ENCODE results near the gene MUC4.
"Not testable (repeated sequence)": the region's sequence is repeated elsewhere in the genome, so short reads cannot be mapped to it uniquely, and the experiment has no call there.

The MUC4 gene

DNA sequence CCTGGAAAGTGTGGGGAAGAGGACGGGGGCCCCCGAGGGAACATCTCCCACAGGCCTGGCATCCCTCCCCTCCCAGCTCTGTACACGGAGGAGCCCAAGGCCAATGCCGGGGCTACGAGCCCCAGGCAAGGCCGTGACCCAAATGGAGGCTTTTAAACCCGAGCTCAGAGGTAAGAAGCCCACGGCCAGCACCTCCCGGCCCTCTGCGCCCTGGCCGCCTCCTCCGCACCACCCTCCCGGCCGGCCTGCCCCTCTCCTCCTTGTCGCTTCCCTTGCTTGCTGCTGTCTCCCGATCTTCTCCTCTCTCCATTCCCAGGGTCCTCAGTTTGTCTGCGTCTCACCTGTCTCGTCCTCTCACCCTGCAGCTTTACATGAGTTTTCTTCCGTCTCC, 1.3 kb downstream of the MUC4 start:
- no peak for DNase-seq (ENCODE audit: low read depth)

DNA sequence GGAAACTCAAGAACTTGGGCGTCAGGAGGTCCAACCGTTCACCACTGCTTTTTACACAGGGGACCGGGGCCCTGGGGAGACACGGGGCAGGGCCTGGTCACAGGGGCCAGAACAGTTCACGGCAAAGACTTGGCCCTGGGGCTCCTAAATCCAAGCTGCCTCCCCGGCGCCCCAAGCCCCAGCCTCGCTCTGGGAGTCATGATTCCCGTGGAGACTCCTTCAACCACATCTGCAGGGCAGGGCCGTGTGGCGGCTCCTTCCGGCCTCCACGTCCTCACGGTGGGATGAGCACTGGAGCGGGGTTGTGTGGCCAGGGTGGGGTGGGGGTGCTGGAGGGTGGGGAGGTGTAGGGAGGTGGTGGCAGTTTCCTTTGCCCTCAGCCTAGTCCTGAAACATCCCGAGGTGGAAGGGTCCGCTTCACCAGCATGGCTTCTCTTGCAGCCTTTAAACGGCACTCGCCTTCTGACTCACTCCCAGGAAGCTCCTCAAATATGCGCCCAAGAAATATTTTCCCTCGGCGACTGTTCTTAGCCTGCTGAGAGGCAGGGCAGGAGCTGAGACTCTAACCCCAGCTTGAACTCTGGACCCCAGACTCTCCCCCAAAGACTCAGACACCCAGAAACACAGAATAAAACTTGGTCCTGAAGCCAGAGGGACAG, 1.8 kb downstream of the MUC4 start:
- DNase-seq (ENCODE audit: low read depth) = no peak

DNA sequence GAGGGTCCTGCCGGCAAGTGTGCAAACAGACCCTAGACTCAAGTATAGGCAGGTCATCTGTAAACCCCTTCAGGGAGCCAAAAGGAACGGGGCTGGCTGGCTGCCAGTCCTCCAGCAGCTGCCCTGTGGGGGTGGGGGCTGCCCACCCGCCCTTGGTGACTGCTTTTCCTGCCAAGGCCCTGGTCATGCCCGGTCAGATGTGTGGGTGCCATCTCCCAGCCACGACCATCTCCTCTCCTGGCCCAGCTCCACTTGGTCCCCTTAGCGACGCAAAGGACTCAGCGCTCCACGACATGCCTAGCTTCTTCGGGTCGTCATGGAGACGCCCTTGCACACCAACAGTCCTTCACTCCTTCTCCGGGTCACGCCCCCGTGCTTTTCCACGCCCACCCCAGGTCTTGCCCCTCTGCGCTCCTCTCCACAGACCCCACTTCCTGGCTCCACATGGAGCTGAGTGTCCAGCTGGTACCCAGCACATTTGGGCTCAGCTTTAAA, 2.4 kb downstream of the MUC4 start:
- no peak for DNase-seq (ENCODE audit: low read depth)

DNA sequence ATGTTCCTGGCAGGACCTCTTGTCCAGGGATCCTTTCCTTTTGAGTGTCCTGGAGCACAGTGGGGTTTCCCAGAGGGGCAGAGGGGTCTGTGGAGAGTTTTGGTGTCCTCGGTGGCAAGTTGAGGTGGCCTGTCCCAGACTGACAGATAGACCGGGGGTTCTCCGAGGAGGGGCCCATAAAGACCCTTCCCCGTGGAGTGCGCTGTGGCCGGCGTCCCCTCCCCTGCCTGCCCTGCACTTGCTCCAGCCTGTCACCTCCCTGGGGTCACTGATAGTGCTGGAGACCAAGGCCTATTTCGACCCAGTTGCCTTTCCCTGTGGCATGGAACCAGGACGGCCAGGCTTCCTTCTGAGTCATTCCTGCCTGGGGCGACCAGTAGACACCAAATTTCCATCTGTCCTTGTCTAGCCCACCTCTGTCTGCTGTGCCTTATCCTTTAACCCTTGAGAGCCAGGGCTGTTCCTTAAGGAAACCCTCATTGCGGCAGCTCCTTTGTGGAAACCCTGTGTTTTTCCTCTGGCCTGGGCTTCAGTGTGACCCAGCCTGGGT, 2.9 kb downstream of the MUC4 start:
- DNase-seq (ENCODE audit: low read depth) = no peak

DNA sequence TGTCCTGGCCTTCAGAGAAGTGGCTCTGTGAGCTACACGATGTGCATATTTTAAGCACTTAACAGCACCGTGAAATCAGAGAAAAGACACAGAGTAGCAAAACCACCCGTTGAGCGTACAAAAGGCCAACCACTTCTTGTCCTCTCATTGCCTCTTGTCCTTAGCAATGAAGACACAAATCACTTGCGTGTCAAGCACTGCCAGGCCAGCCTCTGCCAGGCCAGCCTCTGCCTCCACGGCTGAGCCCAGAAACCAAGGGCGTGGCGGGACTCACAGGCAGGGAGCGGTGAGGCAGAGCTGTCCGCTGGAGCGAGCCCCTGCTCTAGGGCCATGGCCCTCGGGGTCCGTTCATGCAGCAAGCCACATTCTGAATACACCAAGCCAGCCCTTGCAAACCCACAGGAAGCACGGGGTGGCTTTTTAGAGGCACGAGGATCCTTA, 4.0 kb downstream of the MUC4 start:
- no peak for DNase-seq (ENCODE audit: low read depth)

DNA sequence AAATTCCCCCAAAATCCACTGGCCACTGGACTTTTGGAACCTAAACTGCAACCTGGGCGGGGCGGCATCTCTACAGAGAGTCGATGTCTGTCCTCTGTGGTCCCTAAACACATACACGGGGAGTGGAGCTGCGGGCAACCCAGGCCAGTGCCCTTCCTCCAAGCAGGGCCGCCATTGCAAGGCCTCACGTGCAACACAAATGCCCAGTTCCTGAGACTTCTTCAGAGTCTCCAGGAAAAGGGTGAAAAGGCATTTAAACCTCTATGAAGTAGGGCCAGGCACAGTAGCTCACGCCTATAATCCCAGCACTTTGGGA, 4.9 kb downstream of the MUC4 start:
- DNase-seq (ENCODE audit: low read depth) = no peak

DNA sequence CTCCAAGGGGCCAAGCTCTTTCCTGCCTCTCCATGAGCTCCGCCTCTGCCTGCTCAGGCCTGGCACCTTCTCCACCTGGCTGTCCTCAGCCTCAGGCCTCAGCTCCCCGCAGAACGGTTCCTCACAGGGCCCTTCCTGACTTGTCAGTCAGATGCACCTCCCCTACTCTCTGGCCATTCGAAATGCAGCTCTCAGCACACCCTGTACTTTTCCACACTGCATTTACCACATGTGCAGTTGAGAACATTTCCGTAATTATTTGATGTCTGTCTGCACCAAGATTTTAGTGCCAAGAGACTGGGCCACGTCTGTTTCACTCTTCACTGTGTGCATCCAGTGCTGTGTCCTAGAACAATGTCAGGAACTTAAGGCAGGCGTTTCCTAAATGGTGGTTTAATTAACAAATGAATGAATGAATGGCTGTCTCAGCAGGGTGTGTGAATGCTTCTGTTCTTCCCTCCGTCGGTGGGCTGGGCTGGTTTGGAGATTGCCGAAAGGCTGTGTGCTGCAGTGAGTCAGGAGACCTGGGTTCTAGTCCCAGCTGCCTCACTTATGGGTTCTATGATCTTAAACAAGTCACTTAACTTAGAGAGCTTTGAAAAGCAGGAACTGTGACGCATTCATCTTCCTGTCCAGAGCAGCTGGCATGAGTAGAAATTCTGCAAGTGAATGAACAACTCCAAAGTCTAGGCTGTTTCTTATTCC, 5.4 kb downstream of the MUC4 start:
- DNase-seq (ENCODE audit: low read depth) = no peak

DNA sequence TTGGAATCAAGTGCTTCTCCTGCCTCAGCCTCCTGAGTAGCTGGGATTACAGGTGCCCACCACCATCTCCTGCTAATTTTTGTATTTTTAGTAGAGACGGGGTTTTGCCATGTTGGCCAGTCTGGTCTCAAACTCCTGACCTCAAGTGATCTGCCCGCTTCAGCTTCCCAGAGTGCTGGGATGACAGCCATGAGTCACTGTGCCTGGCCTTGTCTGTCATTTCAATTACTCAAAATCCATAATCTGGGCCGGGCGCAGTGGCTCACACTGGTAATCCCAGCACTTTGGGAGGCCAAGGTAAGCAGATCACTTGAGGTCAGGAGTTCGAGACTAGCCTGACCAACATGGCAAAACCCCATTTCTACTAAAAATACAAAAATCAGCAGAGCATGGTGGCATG, 6.1 kb downstream of the MUC4 start:
- DNase-seq (ENCODE audit: low read depth) = not testable (repeated sequence)

DNA sequence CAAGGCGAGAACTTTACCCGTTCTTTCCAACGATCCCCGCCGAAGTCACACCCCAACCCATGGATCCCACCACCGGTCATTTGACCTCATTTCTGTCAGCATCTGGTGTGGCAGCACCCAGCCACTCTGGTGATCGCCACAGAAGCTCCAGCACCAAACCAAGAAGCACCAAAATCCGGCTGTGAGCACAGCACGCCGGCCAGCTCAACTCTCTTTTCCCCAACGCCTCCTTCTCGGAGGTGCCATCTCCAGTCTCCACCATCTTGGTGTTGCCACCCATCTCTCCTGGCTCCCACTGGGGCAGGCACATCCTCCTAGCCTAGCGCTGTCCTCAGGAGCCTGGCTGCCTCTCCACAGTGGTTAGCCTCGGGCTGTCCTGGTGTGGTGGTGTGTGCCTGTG, 6.5 kb downstream of the MUC4 start:
- no peak for DNase-seq (ENCODE audit: low read depth)

DNA sequence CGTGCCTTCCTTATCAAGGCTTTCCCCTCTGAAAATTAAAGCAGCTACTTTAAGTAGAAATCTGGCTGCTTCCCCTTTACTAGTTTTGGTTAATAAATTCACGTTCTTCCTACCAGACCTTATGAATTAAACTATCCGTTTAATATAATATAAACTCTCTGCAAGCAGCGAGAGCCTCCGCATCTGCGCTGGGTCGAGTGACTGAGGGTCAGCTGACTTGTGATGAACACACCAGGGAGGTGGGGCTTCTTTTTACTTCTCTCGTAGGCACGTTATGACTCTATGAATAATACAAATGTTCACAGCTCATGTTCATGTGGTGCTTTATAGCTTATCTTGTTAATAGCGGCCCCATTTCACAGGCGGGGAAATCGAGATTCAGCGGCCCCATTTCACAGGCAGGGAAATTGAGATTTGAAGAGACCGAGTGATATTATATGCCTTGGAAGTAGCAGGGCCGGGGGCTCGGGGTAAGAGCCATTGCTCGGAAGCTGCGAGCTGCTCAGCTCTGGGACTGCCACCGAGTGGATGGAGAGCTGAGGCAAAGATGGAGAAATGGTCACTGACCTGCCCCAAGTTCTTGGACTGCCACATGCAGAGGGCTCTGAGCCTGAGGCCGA, 8.3 kb downstream of the MUC4 start:
- DNase-seq (ENCODE audit: low read depth) = no peak

DNA sequence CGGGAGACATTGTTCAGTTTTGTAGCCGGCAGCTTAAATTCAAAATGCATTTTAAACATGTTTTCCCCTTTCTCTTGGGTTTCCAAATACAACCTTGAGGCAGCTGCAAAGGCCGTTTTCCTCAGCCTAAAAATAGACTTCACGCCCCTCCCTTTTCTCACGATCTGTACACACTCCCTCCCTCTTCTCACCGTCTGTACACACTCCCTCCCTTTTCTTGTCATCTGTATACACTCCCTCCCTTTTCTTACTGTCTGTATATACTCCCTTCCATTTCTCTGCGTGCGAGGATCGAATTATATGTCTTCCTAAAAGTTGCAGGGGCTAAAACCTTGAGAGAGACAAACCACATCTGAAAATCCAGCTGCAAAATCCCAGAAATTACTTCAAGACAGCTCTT, 8.9 kb downstream of the MUC4 start:
- DNase-seq (ENCODE audit: low read depth) = no peak

DNA sequence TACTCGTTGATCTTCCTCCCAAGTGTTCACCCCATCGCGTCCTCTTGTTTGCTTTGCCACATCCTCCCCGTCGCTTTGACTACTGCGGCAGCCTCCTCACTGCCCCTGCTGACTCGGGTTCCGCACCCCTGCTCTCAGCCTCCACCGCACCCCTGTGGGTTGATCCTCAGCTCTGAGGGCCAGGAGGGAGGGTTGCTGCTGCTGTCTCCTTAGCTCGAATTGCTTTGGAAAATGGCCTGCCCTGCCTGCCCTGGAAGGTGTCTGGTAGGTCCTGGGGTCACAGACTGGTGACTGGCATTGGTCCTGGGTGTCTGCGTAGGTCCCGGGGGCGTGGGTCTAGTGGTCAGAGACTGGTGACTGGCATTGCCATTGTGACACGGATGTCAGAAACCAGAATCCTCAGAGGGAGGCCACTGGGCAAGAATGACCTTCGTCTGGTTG, 9.4 kb downstream of the MUC4 start:
- DNase-seq (ENCODE audit: low read depth) = no peak

DNA sequence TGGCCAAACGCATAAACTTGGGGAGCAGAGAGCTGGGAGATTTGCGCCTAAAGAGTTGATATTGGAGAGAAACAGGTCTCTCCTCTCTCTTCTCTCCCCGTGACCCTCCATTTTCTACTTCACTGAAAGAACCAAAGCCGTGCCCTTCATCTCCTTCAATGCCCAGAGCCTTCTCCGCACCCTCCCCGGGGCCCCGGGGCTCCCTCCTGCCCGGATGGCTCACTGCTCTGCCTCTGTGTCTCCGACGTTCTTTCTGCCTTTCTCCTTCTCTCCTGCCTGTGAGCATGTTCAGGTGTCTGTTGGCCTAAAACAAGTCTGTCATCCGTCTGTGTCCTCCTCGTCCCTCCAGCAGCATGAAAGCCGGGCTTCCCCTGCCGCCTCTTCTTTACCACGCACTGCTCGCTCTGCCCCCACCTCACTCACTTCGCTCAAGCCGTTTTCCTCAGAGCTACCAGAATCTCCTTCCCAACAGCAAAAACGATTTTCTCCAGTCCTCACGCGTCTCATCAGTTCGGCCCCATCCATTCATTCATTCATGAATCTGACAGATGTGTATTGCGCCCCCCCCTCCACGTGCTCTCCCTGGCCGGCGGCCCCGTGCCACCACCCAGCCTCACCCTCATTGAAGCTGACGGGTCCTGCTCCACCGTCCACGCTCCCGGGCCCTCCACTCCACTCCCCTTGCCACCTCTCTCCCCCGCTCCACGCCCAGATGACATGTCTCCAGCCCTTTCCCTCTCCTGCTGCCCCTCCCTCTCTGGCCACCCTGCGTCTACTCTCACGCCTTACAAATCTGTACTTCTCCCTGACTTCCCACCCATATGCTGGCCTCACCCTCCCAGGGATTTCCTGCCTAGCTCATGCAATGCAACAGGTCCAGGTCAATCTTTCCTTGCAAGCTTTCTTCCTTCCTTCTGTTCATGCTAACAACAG, 10.2 kb downstream of the MUC4 start:
- DNase-seq (ENCODE audit: low read depth) = no peak

DNA sequence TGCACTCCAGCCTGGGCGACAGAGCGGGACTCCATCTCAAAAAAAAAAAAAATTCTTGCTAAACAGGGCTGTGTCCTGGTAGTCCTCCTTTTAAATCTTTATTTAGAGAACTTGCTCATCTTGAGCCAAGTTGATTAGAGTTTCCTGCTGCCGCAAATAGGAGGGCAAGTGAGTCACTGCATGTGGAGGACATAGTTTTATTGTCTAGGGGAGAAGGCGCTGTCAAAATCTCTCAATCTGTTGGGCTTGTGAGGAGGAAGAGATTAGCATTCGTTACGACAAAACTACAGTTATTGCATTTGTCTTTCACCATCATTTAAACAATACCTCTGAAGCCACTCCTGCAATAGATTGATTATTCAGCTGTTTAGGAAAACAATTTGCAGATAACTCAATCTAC, 11.5 kb downstream of the MUC4 start:
- DNase-seq (ENCODE audit: low read depth) = no peak

DNA sequence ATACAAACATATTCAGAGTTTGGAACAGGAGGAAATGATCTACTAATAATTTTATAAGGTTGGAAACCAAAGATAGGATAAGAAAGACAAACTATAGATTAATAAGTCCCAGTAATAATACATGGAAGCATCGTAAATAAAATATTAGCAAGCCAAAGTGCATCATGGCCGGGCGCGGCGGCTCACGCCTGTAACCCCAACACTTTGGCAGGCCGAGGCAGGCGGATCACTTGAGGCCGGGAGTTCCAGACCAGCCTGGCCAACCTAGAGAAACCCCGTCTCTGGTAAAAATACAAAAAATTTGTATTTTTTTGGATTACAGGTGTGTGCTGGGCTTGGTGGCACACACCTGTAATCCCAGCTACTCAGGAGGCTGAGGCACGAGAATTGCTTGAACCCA, 14.9 kb downstream of the MUC4 start:
- no peak for DNase-seq (ENCODE audit: low read depth)

DNA sequence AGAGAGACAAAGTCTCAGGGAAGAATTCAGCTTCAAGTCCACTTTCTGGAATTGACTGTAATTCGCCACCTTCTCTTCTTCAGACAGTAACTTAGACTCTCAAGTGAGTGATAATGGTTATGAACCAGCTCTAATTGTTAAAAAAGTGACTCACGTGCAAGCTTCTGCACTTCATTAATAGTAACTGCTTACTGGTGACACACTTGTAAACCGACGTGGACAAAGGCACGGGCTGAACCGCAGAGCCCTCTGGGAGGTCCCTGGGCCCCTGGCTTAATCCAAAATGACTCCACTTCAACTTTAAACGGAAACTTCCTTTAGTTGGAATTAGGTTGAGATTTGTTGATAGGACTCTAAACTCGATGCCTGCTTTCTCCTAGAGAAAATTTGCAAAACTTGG, 17.0 kb downstream of the MUC4 start:
- no peak for DNase-seq (ENCODE audit: low read depth)

DNA sequence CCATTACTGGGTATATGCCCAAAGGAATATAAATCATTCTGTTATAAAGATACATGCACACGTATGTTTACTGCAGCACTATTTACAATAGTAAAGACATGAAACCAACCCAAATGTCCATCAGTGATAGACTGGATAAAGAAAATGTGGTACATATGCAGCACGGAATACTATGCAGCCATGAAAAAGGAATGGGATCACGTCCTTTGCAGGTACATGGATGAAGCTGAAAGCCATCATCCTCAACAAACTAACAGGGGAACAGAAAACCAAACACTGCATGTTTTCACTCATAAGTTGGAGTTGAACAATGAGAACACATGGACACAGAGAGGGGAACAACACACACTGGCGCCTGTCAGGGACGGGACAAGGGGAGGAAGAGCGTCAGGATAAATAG, 19.1 kb downstream of the MUC4 start:
- not testable (repeated sequence) for DNase-seq (ENCODE audit: low read depth)

DNA sequence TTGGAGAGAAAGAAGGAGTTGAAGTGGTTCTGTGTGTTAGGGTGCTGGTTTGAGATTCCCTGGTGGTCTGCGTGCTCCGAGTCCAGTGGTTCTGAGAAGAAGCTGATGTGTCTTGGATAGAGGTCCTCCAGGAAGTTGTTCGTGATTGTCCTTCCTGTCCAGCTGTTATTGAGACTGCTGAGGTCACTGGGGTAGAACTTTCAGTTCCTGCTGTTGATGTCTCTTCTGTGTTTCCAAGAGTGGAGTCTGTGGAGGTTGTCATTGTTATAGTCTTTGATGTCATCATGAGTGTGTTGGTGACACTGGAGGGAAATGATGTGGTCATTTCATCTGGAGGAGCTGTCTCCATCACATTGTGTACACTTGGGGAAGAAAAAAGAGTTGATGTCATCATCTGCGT, 20.8 kb downstream of the MUC4 start:
- DNase-seq (ENCODE audit: low read depth) = no peak

DNA sequence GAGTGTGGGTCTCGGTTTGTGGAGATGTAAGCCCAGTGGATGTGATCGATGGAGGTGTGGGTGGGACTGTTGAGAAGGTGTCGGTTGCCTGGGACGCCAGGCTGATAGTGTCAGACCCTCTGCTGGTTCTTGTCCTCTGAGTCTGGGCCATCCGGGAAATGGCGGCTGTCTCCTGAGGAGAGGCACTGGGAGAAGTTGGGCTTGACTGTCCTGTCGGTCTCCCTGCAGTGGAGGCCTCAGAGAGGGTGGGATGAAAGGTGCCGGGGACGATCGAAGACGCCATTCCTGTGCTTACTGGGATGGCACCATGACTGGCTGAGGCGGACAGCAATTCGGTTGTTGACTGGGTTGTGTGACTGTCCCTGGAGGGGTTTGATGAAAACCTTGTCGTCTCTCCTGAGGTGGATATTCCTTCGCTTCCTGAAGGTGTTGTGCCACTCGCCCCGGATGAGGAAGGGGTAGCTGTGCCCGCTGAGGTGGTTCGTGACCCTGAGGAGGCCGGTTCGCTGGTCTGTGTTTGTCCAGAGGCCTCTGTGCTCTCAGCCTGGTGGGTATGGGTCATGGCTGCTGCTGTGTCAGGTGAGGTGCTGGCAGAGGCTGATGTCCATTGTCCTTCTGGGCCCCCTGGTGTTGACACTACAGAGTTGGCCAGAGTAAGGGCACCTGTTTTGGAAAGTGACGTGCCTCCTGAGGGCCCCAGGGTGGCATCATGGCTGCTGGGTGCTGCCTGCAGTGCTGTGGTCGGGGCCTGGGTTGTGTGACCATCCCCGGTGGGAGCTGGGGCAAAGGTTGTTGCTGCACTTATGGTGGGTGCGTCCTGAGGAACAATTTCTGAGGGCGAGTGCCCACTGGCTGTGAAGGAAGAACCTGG, 22.8 kb downstream of the MUC4 start:
- no peak for DNase-seq (ENCODE audit: low read depth)

DNA sequence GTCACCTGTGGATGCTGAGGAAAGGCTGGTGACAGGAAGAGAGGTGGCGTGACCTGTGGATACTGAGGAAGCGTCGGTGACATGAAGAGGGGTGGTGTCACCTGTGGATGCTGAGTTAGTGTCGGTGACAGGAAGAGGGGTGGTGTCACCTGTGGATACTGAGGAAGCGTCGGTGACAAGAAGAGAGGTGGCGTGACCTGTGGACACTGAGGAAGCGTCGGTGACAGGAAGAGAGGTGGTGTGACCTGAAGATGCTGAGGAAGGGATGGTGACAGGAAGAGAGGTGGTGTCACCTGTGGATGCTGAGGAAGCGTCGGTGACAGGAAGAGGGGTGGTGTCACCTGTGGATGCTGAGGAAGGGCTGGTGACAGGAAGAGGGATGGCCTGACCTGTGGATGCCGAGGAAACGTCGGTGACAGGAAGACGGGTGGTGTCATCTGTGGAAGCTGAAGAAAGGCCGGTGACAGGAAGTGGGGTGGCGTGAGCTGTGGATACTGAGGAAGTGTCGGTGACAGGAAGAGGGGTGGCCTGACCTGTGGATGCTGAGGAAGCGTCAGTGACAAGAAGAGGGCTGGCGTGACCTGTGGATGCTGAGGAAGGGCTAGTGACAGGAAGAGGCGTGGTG, 25.8 kb downstream of the MUC4 start:
- not testable (repeated sequence) for DNase-seq (ENCODE audit: low read depth)

DNA sequence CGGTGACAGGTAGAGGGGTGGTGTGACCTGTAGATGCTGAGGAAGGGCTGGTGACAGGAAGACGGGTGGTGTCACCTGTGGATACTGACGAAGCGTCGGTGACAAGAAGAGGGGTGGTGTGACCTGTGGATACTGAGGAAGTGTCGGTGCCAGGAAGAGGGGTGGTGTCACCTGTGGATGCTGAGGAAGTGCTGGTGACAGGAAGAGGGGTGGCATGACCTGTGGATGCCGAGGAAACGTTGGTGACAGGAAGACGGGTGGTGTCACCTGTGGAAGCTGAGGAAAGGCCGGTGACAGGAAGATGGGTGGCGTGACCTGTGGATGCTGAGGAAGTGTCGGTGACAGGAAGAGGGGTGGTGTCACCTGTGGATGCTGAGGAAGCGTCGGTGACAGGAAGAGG, 27.7 kb downstream of the MUC4 start:
- not testable (repeated sequence) for DNase-seq (ENCODE audit: low read depth)

All from activated T-cell treated with anti-CD3 and anti-CD28 coated beads for 24 hours (primary cell).